ENCODE results near the gene INTS12.

GRCh38 chr4:105698607-105699006 lies 9.9 kb downstream of the INTS12 start:
- TF ChIP-seq, protein P1, sequence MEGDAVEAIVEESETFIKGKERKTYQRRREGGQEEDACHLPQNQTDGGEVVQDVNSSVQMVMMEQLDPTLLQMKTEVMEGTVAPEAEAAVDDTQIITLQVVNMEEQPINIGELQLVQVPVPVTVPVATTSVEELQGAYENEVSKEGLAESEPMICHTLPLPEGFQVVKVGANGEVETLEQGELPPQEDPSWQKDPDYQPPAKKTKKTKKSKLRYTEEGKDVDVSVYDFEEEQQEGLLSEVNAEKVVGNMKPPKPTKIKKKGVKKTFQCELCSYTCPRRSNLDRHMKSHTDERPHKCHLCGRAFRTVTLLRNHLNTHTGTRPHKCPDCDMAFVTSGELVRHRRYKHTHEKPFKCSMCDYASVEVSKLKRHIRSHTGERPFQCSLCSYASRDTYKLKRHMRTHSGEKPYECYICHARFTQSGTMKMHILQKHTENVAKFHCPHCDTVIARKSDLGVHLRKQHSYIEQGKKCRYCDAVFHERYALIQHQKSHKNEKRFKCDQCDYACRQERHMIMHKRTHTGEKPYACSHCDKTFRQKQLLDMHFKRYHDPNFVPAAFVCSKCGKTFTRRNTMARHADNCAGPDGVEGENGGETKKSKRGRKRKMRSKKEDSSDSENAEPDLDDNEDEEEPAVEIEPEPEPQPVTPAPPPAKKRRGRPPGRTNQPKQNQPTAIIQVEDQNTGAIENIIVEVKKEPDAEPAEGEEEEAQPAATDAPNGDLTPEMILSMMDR (optimal IDR thresholded peaks at IDR 0.05 in 1 of 3, IDR thresholded peaks at IDR 0.05 in 1 of 3, conservative IDR thresholded peaks at IDR 0.05 in 1 of 3; ENCODE audit: extremely low read depth in 1 of 3, insufficient read depth in 2 of 3, low read length in 3 of 3): no peak
- no peak for TF ChIP-seq EZH2 (IDR thresholded peaks at IDR 0.05; ENCODE audit: low read length)

Measured in keratinocyte (primary cell).